Activated CD8-positive, alpha-beta T cell treated with anti-CD3 and anti-CD28 coated beads for 36 hours (primary cell): ENCODE data around the gene LAMA3. TPM values are rescaled to one million over a fixed set of nuclear protein-coding genes. Genes with fewer than 3 reads are reported as not detected.

Source experiments
- ATAC-seq: fragments of 200-7000 bp; cut with Tn5 transposase; one replicate; pipeline ENCODE4 v1.10.0; 2021; ENCODE audit warnings: mild to moderate bottlenecking, moderate library complexity
- CTCF ChIA-PET: fragments of 350-600 bp; sonication (Branson Sonifier 250); formaldehyde crosslinking; loops from one replicate; lab custom pipeline; 2021; ENCODE audit warnings: antibody characterized with exemption; lab: Charles Lee
- POLR2A ChIA-PET: fragments of 350-600 bp; sonication (Branson Sonifier 250); formaldehyde crosslinking; loops from one replicate; lab custom pipeline; 2021; ENCODE audit warnings: antibody characterized with exemption; lab: Charles Lee
- DNase-seq: peaks from one replicate; pipeline ENCODE4 v3.0.0-alpha.2; 2020
- H3K27ac Mint-ChIP-seq: one replicate; pipeline ENCODE4 v1.8.0; 2021; ENCODE audit warnings: mild to moderate bottlenecking, mixed read lengths
- H3K27me3 Mint-ChIP-seq: one replicate; pipeline ENCODE4 v1.8.0; 2021; ENCODE audit warnings: mixed read lengths
- H3K36me3 Mint-ChIP-seq: one replicate; pipeline ENCODE4 v1.8.0; 2021; ENCODE audit warnings: low read depth, mixed read lengths
- H3K4me1 Mint-ChIP-seq: one replicate; pipeline ENCODE4 v1.8.0; 2021; ENCODE audit warnings: low read depth, mixed read lengths
- H3K4me3 Mint-ChIP-seq: one replicate; pipeline ENCODE4 v1.8.0; 2021; ENCODE audit warnings: mild to moderate bottlenecking, moderate library complexity, mixed read lengths
- H3K9me3 Mint-ChIP-seq: one replicate; pipeline ENCODE4 v1.8.0; 2021; ENCODE audit warnings: mixed read lengths
- intact Hi-C: fragments of 100-400 bp; cut with micrococcal nuclease; formaldehyde crosslinking; loops from one replicate; pipeline ENCODE4 v1.10.0; 2022
- total RNA-seq, 2 experiments: library from RNA; stranded (reverse); gene quantifications; one replicate each; pipeline ENCODE4 v1.2.3, GENCODE V29; 2021
- TF ChIP-seq, protein P1 (sequence below): fragments of 200-600 bp; IDR thresholded peaks from one replicate; pipeline ENCODE4 v1.8.0; 2022; ENCODE audit warnings: antibody characterized with exemption, mild to moderate bottlenecking

The LAMA3 gene
- total RNA-seq, 2 experiments from 2014 or later: 0.05 TPM; not detected in 1

DNA sequence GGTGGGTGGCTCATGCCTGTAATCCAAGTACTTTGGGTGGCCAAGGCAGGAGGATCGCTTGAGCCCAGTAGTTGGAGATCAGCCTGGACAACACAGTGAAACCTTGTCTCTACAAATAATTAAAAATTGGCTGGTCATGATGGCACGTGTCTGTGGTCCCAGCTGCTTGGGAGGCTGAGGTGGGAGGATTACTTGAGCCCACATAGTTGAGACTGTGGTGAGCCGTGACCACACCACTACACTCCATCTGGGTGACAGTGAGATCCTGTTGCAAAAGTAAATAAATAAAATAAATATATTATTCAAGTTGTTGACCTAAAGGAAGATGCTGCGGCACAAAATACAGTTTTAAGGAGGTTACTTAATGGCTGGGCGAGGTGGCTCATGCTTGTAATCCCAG, 72.7 kb downstream of the LAMA3 start:
- Mint-ChIP-seq H3K27ac (no peak overlapping the region), H3K27me3 (peaks cover 5% of the 10 kb centered on the region), H3K36me3 (no peaks in the 10 kb centered on the region), H3K4me3 (no peak overlapping the region), H3K4me1 (no peaks in the 10 kb centered on the region), H3K9me3 (no peaks in the 10 kb centered on the region)
- POLR2A ChIA-PET: no interaction called here
- intact Hi-C loops: no loop called here
- TF ChIP-seq, protein P1, sequence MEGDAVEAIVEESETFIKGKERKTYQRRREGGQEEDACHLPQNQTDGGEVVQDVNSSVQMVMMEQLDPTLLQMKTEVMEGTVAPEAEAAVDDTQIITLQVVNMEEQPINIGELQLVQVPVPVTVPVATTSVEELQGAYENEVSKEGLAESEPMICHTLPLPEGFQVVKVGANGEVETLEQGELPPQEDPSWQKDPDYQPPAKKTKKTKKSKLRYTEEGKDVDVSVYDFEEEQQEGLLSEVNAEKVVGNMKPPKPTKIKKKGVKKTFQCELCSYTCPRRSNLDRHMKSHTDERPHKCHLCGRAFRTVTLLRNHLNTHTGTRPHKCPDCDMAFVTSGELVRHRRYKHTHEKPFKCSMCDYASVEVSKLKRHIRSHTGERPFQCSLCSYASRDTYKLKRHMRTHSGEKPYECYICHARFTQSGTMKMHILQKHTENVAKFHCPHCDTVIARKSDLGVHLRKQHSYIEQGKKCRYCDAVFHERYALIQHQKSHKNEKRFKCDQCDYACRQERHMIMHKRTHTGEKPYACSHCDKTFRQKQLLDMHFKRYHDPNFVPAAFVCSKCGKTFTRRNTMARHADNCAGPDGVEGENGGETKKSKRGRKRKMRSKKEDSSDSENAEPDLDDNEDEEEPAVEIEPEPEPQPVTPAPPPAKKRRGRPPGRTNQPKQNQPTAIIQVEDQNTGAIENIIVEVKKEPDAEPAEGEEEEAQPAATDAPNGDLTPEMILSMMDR: no peak
- DNase-seq: no peak
- no peak for ATAC-seq
- CTCF ChIA-PET: interaction anchor here (1.0 kb wide), 1 partner anchor 9 kb away, joined by 3 read pairs; no protein-coding TSS in a partner anchor

GRCh38 chr18:23763343-23763742, 74.1 kb downstream of the LAMA3 start:
- Mint-ChIP-seq H3K27me3 (peaks cover 7% of the 10 kb centered on the region), H3K4me1 (no peaks in the 10 kb centered on the region), H3K4me3 (no peak overlapping the region), H3K36me3 (no peaks in the 10 kb centered on the region), H3K27ac (no peak overlapping the region), H3K9me3 (peaks cover 4% of the 10 kb centered on the region)
- DNase-seq (no peak), ATAC-seq (no peak)
- ChIA-PET CTCF (no interaction called here), POLR2A (no interaction called here)
- TF ChIP-seq, protein P1: no peak
- intact Hi-C loops: no loop called here

GRCh38 chr18:23765931-23766330, 76.7 kb downstream of the LAMA3 start:
- Mint-ChIP-seq H3K4me3 (no peak overlapping the region), H3K4me1 (no peaks in the 10 kb centered on the region), H3K27ac (no peak overlapping the region), H3K9me3 (peaks cover 8% of the 10 kb centered on the region), H3K36me3 (no peaks in the 10 kb centered on the region), H3K27me3 (peaks cover 6% of the 10 kb centered on the region)
- DNase-seq (no peak), ATAC-seq (no peak)
- TF ChIP-seq, protein P1: no peak
- POLR2A ChIA-PET: no interaction called here
- intact Hi-C loops: no loop called here
- CTCF ChIA-PET: no interaction called here

GRCh38 chr18:23772327-23773024, 83.2 kb downstream of the LAMA3 start:
- intact Hi-C loops: no loop called here
- Mint-ChIP-seq H3K4me1 (no peaks in the 10 kb centered on the region), H3K27ac (no peak overlapping the region), H3K4me3 (no peak overlapping the region), H3K27me3 (peaks cover 4% of the 10 kb centered on the region), H3K9me3 (peaks cover 8% of the 10 kb centered on the region), H3K36me3 (no peaks in the 10 kb centered on the region)
- TF ChIP-seq, protein P1: no peak
- ChIA-PET CTCF (no interaction called here), POLR2A (no interaction called here)
- ATAC-seq (no peak), DNase-seq (no peak)

DNA sequence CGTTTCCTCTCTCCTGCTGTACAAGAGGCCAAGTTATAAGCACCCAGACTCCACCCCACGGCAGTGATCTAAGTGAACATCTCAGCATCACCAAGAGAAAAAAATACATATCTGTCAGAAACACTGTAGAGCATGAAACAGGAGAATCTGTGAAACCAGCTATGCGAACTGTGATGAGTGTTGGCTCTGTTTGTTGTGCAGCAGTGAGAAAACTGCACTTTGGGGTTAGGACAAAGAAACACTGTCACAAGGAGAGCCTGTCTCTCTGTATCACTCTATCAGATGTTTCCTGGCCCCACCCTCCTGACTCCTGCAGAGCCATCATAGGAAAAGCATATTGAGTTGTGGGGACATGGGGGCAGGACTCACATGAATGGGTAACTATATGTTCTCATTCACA, 87.1 kb downstream of the LAMA3 start:
- TF ChIP-seq, protein P1: no peak
- ChIA-PET CTCF (no interaction called here), POLR2A (no interaction called here)
- Mint-ChIP-seq H3K36me3 (no peaks in the 10 kb centered on the region), H3K9me3 (no peaks in the 10 kb centered on the region), H3K27me3 (no peaks in the 10 kb centered on the region), H3K4me3 (no peak overlapping the region), H3K4me1 (no peaks in the 10 kb centered on the region), H3K27ac (no peak overlapping the region)
- ATAC-seq: no peak
- DNase-seq: no peak
- intact Hi-C loops: no loop called here
